Activated naive CD4-positive, alpha-beta T cell (primary cell): Measurements from ENCODE around the gene ARG1.
"Not testable (repeated sequence)": the region's sequence is repeated elsewhere in the genome, so short reads cannot be mapped to it uniquely, and the experiment has no call there.

Source experiments
- DNase-seq, 4 experiments: peaks; one replicate each; lab custom pipeline; 2025; lab: John Stamatoyannopoulos, UW

Gene ARG1

DNA sequence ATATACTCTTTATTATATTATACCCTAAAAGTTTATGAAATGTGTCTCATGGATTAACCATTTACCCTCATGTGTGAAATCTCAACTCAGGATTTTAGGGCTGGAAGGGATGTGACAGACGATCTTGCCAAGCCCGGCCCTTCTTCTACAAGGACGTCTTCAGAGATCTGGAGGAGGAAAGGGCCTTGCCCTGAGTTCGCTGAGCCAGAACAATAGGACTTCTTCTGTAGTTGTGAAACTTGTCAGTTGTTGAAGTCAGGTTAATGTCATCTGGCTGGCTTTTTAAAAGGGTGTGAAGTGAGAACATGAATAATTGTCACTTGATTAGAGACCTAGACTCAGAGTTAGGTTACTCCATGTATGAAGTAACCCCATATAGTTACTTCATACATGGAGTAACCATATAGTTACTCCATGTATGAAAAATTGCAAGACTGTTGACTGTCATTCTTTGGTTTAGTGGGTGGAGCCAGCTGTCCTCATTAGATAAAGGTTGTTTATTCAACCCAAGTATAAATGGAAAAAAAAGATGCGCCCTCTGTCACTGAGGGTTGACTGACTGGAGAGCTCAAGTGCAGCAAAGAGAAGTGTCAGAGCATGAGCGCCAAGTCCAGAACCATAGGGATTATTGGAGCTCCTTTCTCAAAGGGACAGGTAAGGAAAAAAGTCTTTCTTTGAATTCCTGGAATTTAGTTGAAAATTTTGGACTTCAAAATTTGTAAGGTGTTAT, at the start of gene ARG1:
TSS of gene ARG1 (plus strand) at position 541 of the 730 bp plus-strand sequence. CDS start at position 598, 57 bp downstream.
- DNase-seq: no peak

DNA sequence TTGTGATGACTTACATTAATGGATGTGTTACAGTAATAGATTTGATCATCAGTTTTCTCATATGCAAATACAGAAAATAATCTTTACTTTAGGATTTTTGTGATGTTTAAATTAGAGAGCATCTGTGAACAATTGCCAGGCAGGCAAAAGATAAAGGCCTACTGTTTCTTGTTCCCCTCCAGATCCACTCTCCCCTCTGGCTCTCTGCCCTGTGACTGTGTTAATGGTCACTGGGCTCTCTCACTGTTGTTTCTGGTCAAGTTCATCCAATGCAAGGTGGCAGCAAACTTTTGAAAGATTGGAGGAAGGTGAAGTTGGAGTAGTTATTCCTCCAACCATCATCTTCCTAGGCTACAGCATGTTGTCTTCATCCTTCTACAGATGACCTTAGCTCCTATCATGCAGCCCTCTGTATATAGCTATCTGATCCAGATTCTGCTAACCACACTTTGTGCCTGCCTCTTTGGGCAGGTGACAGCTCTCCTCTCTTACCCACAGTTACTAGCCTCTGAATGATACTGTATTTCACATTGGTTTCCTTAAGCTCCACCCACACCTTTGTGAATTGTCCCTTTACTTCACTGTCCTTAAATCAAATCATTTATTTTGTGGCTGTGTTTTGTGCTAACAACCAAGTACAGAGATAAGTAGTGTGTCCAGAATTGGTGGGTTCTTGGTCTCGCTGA, 48.9 kb upstream of the ARG1 start:
- DNase-seq: no peak

DNA sequence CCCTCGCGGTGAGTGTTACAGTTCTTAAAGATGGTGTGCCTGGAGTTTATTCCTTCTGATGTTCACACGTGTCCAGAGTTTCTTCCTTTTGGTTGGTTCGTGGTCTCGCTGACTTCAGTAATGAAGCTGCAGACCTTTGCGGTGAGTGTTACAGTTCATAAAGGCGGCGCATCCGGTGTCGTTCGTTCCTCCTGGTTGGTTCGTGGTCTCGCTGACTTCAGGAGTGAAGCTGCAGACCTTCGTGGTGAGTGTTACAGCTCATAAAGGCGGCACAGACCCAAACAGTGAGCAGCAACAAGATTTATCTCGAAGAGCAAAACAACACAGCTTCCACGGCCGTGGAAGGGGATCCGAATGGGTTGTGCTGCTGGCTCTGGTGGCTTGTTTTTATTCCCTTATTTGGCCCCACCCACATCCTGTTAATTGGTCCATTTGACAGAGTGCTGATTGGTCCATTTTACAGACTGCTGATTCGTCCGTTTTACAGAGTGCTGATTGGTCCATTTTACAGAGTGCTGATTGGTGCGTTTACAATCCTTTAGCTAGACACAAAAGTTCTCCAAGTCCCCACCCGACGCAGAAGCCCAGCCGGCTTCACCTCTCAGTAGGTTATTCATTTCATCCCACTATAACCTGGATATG, 48.2 kb upstream of the ARG1 start:
- no peak for DNase-seq

DNA sequence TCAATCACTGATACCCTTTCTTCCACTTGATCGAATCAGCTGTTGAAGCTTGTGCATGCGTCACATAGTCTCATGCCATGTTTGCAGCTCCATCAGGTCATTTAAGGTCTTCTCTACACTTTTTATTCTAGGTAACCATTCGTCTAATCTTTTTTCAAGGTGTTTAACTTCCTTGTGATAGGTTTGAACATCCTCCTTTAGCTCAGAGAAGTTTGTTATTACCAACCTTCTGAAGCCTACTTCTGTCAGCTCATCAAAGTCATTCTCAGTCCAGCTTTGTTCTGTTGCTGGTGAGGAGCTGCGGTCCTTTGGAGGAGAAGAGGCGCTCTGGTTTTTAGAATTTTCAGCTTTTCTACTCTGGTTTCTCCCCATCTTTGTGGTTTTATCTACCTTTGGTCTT, 42.1 kb upstream of the ARG1 start:
- not testable (repeated sequence) for DNase-seq

DNA sequence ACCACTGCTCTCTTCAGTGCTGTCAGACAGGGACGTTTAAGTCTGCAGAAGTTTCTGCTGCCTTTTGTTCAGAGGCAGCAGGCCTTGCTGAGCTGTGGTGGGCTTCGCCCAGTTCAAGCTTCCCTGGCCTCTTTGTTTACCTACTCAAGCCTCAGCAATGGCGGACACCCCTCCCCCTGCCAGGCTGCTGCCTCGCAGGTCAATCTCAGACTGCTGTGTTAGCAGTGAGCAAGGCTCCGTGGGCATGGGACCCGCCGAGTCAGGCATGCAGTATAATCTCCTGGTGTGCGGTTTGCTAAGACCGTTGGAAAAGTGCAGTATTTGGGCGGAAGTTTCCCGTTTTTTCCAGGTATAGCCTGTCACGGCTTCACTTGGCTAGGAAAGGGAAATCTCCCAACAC, 41.3 kb upstream of the ARG1 start:
- DNase-seq: not testable (repeated sequence)

DNA sequence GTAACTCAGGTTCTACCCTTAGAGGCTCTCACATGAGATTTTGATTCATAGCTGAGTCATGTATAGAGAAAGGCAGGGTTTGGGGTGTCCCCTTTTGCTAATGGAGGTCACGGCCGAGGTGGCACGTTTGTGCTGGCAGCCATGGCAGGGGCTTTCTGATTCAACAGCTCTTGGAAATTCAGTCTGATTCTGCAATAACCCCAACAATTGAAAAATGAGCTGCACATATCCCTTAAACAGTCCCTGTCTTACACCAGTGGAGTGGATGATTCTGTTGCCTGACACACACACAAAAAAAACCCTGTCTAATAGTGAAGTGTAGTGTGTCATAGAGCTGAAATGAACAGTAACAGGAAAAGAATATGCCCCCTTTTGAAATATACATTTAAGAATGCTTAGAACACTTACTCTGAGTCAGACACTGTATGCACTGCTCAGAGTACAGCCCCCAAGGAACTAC, 40.4 kb upstream of the ARG1 start:
- DNase-seq: peak in 1 of 4 experiments; percentile 1

DNA sequence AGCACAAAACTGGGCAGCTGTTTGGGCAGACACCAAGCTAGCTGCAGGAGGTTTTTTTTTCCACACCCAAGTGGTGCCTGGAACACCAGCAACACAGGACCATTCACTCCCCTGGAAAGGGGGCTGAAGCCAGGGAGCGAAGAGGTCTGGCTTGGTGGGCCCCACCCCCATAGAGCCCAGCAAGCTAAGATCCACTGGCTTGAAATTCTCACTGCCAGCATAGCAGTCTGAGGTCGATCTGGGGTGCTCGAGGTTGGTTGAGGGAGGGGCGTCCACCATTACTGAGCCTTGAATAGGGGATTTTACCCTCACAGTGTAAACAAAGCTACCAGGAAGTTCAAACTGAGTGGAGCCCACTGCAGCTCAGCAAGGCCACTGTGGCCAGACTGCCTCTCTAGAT, 34.4 kb upstream of the ARG1 start:
- DNase-seq: not testable (repeated sequence)

DNA sequence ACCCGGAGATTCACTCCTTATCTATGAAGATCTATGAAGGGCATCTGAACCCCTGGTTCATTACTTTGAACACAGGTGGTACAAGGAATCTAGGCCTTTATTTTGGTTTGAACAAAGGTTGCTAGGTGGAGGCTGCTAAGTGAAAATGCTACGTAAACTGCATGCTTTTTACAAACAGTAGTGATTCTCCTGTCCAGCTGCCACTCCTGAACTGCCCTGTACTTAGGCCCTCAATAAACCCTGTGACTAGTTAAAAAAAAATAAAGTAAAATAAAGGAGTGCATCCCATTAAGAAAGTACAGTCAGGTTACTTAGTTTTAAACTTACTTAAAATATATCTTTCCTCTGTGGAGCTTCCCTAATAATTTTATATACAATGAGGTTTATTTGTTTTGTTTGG, 27.7 kb upstream of the ARG1 start:
- DNase-seq: no peak

DNA sequence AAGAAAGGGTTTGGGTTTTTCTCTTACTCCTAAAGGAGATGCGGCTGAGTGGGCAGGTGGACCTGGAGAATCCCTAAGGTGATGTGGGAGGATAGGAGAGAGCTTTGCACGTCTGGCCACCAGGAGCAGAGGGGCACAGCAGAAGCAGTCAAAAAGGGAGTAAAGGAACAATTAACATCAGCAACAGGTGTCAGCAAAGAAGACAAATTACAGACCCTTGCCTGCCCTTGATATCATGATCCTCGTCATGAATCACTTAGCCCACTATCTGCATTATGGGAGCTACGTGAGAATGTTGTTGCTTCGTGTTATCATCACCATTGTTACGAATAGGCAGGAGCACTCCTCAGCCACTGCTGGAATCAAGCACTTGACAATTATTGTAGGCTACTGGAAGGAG, 25.5 kb upstream of the ARG1 start:
- no peak for DNase-seq

DNA sequence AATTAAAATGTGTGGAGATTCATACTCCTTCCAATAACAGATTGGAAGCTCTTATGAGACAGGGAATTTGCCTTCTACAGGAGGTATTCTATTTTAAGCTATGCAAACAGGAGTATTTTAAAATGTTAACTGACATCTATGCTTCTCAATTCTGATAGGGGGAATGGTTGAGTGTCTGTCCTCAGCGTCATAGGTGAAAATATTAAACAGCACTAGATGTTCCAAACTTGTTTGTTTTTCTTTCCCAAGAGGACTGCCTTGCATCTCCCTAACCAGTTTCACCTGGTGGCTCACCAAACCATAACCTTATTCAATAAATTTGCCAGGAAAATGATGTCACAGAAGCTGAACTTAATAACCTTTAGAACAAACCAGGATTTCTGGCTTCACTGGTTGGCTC, 24.6 kb upstream of the ARG1 start:
- DNase-seq: no peak

DNA sequence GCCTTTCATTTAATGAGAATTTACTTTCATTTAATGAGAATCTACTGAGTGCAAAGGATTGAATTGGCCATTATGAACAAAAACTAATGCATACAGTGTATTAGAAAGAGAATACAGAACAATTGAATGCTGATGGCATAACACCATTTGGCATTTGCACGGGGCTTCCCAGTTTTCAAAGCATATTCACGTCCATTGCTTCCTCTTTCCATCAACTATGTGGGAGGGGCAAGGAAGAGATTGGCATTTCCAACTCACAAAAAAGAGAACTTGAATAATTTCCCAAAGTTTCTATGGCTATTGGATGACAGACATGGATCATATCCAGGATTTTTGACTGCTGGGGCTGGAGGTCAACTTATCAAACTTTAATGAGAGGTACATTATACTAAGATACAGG, 23.2 kb upstream of the ARG1 start:
- no peak for DNase-seq

DNA sequence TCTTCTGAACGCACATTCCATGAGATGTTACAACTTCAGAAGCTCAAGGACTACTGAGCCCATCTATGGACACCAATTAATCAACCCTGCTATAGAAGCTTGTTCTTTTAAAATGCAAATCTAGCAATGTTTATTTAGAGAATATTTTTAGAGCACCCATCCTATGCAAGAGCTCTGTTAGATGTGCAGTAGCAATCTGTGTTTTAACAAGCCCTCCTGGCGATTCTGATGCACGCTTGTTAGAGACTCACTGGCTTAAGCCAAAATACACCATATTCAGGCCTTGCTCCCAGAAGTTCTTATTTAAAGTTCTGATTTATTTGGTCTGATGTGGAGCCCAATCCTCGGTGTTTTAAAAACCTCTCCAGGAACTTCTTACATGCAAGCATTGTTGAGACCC, 21.1 kb upstream of the ARG1 start:
- DNase-seq: no peak

DNA sequence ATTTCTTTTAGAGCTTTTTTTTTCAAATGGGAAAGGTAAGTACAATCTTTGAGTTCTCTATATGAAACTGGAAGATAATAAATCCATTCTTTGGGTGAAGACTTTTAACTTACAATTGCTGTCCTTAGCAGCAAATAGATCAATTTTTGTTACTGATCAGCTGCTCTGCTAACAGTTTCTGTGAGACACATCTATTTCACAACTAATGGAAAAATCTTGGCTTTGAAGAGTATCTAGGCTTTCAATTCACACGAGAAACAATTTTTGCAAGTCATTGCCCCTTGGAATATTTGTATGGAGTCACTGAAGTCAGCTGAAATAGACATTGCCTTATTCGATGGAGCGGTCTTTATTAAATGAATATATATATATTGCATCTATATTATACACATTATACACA, 20.5 kb upstream of the ARG1 start:
- no peak for DNase-seq

DNA sequence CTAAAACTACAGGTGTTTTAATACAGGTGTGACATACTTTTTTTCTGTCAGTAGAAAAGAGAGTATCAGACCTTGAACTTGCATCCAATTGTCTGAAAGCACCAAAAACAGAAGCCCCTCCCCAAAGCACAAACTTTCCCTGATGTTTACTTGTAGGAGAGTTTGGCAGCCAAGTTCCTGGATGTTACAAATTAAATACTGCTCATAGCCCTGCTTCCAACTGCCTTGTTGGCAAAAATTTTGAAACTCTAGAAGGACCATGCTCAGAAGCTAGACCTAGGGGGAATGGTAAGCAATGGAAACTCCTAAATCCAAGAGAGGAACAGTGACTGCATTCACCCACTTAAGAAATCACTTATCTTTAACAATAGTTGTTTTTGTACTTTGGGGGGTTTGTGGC, 17.0 kb upstream of the ARG1 start:
- DNase-seq: no peak

DNA sequence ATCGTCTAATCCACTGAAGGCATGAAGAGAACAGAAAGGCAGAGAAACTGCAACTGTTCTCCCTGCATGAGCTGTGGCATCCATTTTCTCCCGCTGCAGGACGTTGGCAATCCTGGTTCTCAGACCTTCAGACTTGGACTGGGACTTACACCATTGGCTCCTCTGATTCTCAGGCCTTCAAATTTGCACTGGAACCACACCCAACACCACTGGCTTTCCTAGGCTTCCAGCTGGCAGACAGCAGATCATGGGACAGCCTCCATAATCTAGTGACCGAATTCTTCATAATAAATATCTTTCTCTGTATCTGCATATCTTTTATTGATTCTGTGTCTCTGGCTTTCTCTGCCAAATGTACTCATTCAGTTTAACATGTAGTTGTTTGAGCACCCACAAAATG, 14.1 kb upstream of the ARG1 start:
- DNase-seq: no peak

DNA sequence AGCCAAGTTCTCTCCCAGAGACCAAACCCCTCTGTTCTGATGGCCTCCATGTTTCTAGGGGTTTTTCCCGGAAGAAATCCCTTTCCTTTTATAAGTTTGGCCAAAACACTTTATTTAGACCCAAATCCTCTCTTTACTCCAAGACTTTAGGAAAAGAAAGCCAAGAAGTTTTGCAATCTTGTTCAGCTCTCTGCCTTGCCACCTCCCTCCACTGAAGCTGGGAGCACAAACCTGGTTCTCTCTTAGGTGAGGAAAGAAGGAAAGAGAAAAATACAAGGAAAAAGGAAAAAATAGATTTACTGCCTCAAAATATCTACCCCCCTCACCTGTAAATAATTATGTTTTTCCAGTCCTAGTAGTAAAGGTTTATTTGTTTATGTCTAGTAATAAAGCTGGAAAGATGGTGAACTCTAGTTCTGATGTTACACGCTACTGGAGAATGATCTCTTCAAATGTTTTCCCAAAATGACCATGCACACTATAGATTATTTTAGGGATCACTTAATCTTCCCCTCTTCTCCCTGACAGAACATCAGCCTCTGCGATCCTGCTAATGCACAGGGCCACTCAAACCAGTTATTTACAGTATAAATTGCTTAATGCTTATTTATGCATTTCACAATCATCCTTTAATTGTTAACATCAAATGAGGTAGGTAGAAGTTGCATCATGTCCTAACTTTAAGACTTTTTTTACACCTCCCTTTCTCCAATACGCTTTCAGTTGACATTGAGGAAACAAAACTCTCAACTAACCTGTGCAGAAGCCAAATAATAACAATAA, 10.9 kb upstream of the ARG1 start:
- no peak for DNase-seq

DNA sequence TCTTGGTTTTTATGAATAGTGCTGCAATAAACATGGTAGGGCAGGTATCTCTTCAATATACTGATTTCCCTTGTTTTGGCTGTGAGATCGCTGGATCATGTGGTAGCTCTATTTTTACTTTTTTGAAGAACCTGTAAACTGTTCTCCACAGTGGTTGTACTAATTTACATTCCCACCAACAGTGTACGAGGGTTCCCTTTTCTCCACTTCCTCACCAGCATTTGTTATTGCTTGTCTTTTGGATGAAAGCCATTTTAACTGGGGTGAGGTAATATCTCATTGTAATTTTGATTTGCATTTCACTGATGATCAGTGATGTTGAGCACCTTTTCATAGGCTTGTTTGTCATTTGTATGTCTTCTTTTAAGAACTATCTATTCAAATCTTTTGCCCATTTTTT, 8.0 kb upstream of the ARG1 start:
- DNase-seq: no peak

DNA sequence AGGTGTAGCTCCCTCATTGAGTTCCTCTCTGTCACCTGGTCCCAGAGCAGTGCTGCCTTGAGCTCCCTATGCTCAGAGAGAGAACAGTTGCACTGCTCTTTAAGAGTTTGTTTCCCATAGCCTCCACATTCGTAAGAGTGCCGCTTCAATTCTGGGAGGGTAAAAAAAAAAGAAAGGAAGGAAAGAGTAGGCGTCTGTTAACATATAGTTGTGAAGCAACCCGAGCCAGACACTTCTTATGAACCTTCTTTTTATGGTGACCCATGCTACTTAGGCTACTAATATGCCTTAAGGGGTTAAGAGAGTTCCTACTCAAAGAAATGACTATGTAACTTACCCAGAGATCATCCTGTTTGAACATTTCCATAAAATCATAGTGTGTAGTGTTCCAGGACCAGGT, 4.3 kb upstream of the ARG1 start:
- DNase-seq: no peak

DNA sequence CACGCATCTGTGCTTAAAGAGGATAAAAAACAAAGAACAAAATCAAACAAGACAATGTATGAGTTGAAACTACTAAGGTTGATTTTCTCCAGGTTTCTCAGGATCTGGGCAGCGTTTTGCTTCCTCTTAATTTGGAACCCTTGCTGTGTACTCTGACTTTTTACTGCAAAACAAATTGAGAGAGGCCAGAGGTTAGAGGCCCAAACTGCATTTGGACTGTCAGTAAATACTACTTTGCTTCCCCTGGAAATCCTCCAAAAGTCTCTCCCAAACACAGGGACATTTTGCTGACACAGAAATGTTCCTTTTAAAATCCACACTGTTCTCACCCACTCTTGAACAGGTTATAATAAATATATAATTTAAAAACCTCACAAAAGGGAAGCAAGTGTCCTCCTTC, 1.1 kb downstream of the ARG1 start:
- no peak for DNase-seq

DNA sequence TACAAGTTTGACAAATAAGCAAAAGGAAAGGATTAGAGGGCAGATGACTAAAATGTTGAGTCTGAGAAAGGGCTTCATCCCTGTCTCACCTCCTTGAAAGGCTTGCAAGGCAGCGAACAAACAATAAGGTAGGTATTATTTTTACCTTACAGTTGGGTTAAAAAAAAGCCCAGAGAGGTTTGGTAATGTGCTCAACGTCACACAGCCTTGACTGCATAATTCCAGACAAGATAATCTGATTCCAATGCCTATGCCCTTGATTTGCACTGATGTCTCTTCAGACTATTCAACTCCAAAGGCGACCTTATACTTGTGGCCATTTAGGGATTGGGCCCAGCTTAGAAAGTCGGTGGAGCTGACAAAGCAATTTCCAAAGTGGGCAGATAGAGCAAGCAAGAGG, 1.7 kb downstream of the ARG1 start:
- no peak for DNase-seq

DNA sequence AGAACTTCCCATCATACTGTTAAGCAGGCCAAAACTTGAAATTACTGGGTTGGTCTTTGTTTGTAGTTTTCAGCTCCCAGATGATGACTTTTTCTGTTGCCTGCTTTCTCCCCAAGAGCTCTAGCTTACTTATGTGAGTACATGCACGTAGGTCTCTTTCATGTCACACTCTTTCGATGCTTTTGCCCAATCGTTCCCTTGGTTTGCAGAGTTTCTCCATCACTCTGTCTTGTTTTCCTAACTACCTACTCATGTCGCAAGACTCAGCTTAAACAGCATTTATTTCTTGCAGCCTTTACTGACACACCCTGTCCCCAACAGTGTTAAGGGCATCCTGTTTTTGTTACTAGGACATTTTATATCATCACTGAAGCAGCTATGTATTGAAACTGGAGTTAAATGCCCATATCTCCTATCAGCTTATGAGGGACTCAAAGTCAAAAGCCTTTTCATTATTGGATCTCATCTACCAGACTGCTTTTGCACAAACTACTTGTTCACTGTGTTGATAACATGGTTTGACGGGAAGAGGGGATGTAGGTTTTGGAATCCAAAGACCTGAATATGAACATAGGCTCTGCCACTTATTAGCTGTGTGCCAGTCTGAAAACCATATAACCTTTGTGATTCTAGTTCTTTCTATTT, 2.9 kb downstream of the ARG1 start:
- DNase-seq: no peak

DNA sequence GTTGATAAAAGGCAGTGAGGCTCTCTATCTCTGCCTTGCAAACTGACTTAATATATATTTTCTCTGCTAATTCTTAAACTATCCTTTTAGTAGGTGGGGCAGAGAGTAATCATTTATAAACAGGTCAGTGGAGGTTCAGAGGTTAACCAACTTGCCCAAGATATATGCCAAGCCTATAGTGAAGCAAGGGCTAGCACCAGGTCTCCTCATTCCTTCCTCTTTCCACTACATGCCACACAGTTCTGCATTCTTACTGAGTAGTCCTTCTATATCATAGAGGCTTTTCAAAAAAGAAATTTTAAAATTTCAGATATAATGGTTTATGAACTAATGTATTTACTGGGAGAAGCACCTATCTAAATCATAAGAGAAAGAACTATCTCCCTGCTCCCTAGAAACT, 8.5 kb downstream of the ARG1 start:
- DNase-seq: no peak
